ENCODE data around the gene SBNO1.
"Not testable (repeated sequence)": the region's sequence is repeated elsewhere in the genome, so short reads cannot be mapped to it uniquely, and the experiment has no call there.

Gene SBNO1

GRCh38 chr12:123268850-123269249 is 95.8 kb downstream of the SBNO1 start:
- DNase-seq: no peak

- DNase-seq: peak; percentile 85
Measured at GRCh38 chr12:123267991-123268843, 96.4 kb downstream of the SBNO1 start.

- no peak for DNase-seq
Measured at GRCh38 chr12:123267335-123267920, 97.2 kb downstream of the SBNO1 start.

- no peak for DNase-seq
Measured at GRCh38 chr12:123266679-123267277, 97.9 kb downstream of the SBNO1 start.

GRCh38 chr12:123265851-123266678 is 98.6 kb downstream of the SBNO1 start:
- DNase-seq: no peak

- no peak for DNase-seq
Measured at GRCh38 chr12:123264642-123265041, 100.0 kb downstream of the SBNO1 start.

GRCh38 chr12:123263196-123263817 is 101.3 kb downstream of the SBNO1 start:
- no peak for DNase-seq

GRCh38 chr12:123261196-123261595 is 103.5 kb downstream of the SBNO1 start:
- no peak for DNase-seq

GRCh38 chr12:123260081-123260480 is 104.6 kb downstream of the SBNO1 start:
- no peak for DNase-seq

- no peak for DNase-seq
Measured at GRCh38 chr12:123258593-123258992, 106.1 kb downstream of the SBNO1 start.

- DNase-seq: no peak
Measured at GRCh38 chr12:123254853-123255446, 109.7 kb downstream of the SBNO1 start.

GRCh38 chr12:123253641-123254459 is 110.8 kb downstream of the SBNO1 start:
- DNase-seq: no peak

GRCh38 chr12:123252365-123252764 is 112.3 kb downstream of the SBNO1 start:
- not testable (repeated sequence) for DNase-seq

- no peak for DNase-seq
Measured at GRCh38 chr12:123251403-123252076, 113.1 kb downstream of the SBNO1 start.

- DNase-seq: no peak
Measured at GRCh38 chr12:123250471-123251383, 113.9 kb downstream of the SBNO1 start.

GRCh38 chr12:123248996-123249741 is 115.5 kb downstream of the SBNO1 start:
- not testable (repeated sequence) for DNase-seq

GRCh38 chr12:123248129-123248528 is 116.5 kb downstream of the SBNO1 start:
- DNase-seq: not testable (repeated sequence)

GRCh38 chr12:123245678-123246077 is 119.0 kb downstream of the SBNO1 start:
- DNase-seq: no peak
